Measurements from ENCODE around the gene C19orf38. TPM values are rescaled to one million over a fixed set of nuclear protein-coding genes. Genes with fewer than 3 reads are reported as not detected.

Gene C19orf38
- total RNA-seq, 1 experiment from 2014 or later = not detected

- Mint-ChIP-seq H3K4me1 (0 out of 4 replicates have a peak, but pooled peaks cover 0 to under 1% of the 10 kb centered on the region in 2 experiments), H3K27me3 (ENCODE audit: low read depth) (peaks cover under 1% of the 10 kb centered on the region), H3K9me3 (peaks cover 0 to under 1% of the 10 kb centered on the region in 2 experiments; a peak in 2 of 5 replicates), H3K27ac (no peak overlapping the region), H3K4me3 (no peak overlapping the region), H3K36me3 (ENCODE audit: insufficient read depth in 1 of 3, low read depth in 3 of 3) (peaks cover 6 to 28% (median 24%) of the 10 kb centered on the region in 3 experiments; a peak in 5 of 7 replicates)
- Histone ChIP-seq H2AFZ (ENCODE audit: low read length) (no peak overlapping the region), H3K4me2 (ENCODE audit: insufficient read depth, insufficient read length, low read length) (no peak overlapping the region), H4K91ac (ENCODE audit: insufficient read length, low read depth, low read length) (no peak overlapping the region), H3K18ac (ENCODE audit: insufficient read length, low read depth, low read length) (no peak overlapping the region), H3K4me1 (ENCODE audit: insufficient read depth, low read length) (no peaks in the 10 kb centered on the region), H2AK5ac (ENCODE audit: insufficient read length, low read length) (no peak overlapping the region), H3K79me2 (ENCODE audit: insufficient read depth, low read length) (no peaks in the 10 kb centered on the region), H3K4ac (ENCODE audit: low read depth, low read length) (no peak overlapping the region), H2BK15ac (ENCODE audit: low read depth, low read length) (no peak overlapping the region), H3K56ac (ENCODE audit: insufficient read length, low read depth, low read length) (no peak overlapping the region), H4K20me1 (ENCODE audit: control insufficient read depth, insufficient read depth, insufficient read length) (no peaks in the 10 kb centered on the region), H2BK20ac (ENCODE audit: low read depth, low read length, poor library complexity, severe bottlenecking) (no peak overlapping the region), H2BK5ac (ENCODE audit: insufficient read length, low read length) (no peak overlapping the region), H3K79me1 (ENCODE audit: insufficient read depth, low read depth, low read length, poor library complexity, severe bottlenecking) (no peaks in the 10 kb centered on the region), H3K14ac (ENCODE audit: insufficient read depth, low read length) (no peak overlapping the region), H3K9me3 (ENCODE audit: control insufficient read depth, low read depth, low read length) (no peaks in the 10 kb centered on the region), H3T11ph (ENCODE audit: low read length) (no peak overlapping the region), H3K23ac (ENCODE audit: insufficient read length, low read depth, low read length) (no peak overlapping the region), H3K27ac (ENCODE audit: insufficient read length, low read depth, low read length) (no peak overlapping the region), H2BK120ac (ENCODE audit: low read depth, low read length, poor library complexity, severe bottlenecking) (no peak overlapping the region), H2BK12ac (ENCODE audit: insufficient read length, low read depth, low read length) (no peak overlapping the region), H4K5ac (ENCODE audit: insufficient read length, low read depth, low read length) (no peak overlapping the region), H3K9ac (ENCODE audit: extremely low read depth, insufficient read length, low read length) (no peak overlapping the region), H3K23me2 (ENCODE audit: insufficient read length, low read depth, low read length, poor library complexity, severe bottlenecking) (no peaks in the 10 kb centered on the region), H3K27me3 (ENCODE audit: insufficient read depth, low read length) (no peaks in the 10 kb centered on the region), H4K8ac (replicated peaks; ENCODE audit: insufficient read length, low read depth, low read length) (no peak overlapping the region)
- no peak for TF ChIP-seq CTCF (conservative IDR thresholded peaks at IDR 0.05)
- DNase-seq = no peak
- whole genome bisulfite sequencing (ENCODE audit: extremely low coverage, insufficient read length, low lambda C conversion rate) = no CpG with 5 or more reads among the region's 33 CpGs
Measured at GRCh38 chr19:10830931-10831779, 17.1 kb upstream of the C19orf38 start.
